Activated CD8-positive, alpha-beta memory T cell treated with anti-CD3 and anti-CD28 coated beads, Interleukin-2, amount 50 U/mL, for 24 hours (primary cell): ENCODE measurements around the gene HPRT1.

Source experiments
- DNase-seq: peaks from one replicate; pipeline ENCODE4 v3.0.0-alpha.2; 2020; ENCODE audit errors: extremely low read depth

The HPRT1 gene

GRCh38 chrX:134543288-134543687 is 83.3 kb downstream of the HPRT1 start:
- no peak for DNase-seq

GRCh38 chrX:134544135-134544512 is 84.2 kb downstream of the HPRT1 start:
- DNase-seq, result no peak

DNA sequence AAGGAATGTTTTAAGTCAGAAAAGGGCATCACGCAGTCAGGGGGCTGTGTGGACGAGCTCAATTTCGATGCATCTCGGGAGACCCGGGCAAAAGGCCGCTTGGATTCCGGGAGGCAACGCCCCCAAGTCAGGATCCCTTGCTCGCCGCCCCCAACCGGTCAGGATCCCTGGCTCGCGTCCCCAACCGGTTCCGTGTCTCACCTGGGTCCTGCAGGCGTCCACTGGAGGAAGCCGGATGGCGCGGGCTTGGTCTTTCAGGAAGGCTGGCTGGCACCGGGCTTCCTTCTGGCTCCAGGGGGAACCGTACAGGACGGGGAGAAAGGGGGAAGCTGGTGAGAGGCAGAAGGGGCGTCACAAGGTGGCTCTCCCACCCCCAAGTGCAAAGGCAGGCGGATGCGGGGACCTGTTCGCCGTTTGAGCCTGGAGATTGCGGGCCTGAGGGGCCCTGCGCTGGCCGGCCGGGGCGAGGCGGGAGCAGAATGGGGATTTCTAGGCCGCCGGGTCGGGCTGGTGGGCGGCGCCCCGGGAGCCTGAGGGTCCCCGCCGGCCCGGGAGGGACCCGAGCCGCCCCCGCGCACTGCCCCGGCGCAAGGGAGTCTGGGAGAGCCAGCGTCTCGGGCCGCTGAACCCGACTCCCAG is 84.7 kb downstream of the HPRT1 start:
- DNase-seq, result no peak

GRCh38 chrX:134545510-134545909 is 85.5 kb downstream of the HPRT1 start:
- no peak for DNase-seq

- no peak for DNase-seq
Observed at GRCh38 chrX:134546187-134546586, 86.2 kb downstream of the HPRT1 start.

DNA sequence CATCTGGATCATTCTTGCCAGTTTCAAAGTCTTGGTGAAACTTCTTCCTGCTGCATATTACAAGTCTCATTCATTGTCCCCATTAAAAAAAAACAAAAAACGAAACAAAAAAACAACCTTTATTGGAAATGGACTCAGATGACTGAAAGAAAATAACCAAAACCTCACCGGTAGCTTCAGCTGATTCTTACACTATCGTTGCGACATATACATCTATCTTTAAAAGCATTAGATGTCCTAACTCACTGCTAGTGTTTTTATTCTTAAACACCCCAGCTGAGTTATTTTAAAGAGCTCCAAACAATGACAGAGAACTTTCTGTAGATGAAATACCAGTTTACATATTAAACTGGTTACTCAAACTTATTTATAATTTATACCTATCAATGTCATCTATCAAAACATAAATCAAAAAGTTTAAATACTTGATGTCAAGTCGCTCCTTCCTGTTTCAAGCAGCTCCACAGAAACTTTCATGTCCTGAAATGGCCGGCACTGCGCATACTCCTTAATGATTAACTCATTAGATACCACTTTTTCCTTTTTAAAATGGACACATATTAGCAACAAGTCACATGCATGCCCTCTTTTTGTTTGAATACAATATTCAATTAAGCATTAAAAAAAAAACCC is 87.2 kb downstream of the HPRT1 start:
- no peak for DNase-seq

DNA sequence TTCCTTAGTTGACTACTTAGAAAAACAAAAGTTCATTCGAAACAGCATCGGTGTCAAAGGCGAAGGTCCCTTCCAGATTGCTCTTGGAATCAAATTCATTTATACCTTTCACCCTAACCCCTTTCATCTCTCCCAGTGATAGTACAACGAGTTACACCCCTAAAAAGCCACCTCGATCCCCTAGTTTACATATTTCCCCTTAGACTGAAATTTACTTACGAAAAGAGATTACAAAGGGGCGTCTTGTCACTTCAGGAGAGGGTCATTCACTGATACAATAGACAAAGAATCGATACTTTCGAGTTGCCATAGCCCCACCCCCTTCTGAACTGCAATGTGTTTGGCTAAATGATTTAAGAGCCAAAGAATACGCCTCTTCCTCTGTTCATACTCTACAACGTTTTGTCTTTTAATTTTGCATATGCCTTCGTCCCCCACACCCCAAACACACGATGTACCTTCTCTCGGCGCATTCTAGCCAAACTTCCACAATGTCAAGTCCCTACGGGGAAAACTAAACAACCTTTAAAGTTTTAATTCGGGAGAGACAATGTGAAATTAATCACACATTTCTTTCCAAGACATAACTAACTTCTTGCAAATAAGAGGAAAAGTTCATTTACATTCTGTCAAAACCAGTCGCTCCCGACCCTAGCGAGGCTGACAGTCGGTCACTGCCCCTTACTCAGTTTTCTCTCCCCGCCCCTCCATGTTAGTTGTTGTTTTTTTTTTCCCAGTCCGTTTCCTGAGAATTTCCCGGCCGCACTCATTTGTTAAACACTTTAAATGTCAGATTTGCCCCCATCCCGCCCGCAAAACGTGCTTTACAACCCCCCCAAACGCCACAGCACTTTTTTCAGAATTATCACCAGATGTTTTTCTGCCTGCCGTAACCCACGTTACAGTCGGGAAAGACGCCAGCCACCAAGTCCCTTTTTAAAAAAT is 88.6 kb downstream of the HPRT1 start:
- DNase-seq, result no peak
